Gastroesophageal sphincter (tissue), 4 donors: Measurements from ENCODE around the gene DUOX1. TPM values are rescaled to one million over a fixed set of nuclear protein-coding genes. Genes with fewer than 3 reads are reported as not detected.
"Not testable (repeated sequence)": the region's sequence is repeated elsewhere in the genome, so short reads cannot be mapped to it uniquely, and the experiment has no call there.

Source experiments
- ATAC-seq: fragments of 150-250 bp; one replicate; pipeline ENCODE4 v1.9.1; 2016; ENCODE audit warnings: mild to moderate bottlenecking, moderate library complexity
- H3K27ac ChIP-seq, 4 donors: fragments of 200-600 bp; sonication (generic) in 3 of 4; 1 replicate in 3 of 4; 2 replicates in 1 of 4; pipeline ENCODE4 v1.5.1; 2016 to 2019
- H3K27me3 ChIP-seq: fragments of 200-600 bp; sonication (generic); one replicate; pipeline ENCODE4 v1.5.1; 2019
- H3K36me3 ChIP-seq, 2 donors: fragments of 200-600 bp; sonication (generic); one replicate each; pipeline ENCODE4 v1.5.1; 2019; ENCODE audit warnings: control low read depth in 1 of 2
- H3K4me1 ChIP-seq, 3 donors: fragments of 200-600 bp; sonication (generic); 1 replicate in 2 of 3; 2 replicates in 1 of 3; pipeline ENCODE4 v1.5.1; 2016 to 2019; ENCODE audit warnings: control low read depth in 2 of 3
- H3K4me3 ChIP-seq, 2 donors: fragments of 200-600 bp; sonication (generic); one replicate each; pipeline ENCODE4 v1.5.1; 2019; ENCODE audit warnings: mild to moderate bottlenecking in 1 of 2, moderate library complexity in 1 of 2
- H3K9me3 ChIP-seq, 3 donors: fragments of 200-600 bp; sonication (generic); one replicate each; pipeline ENCODE4 v1.5.1; 2017 to 2019; ENCODE audit warnings: control low read depth in 2 of 3
- EP300 ChIP-seq: sonication (generic); formaldehyde crosslinking; IDR thresholded peaks from one replicate; pipeline ENCODE4 v1.6.1; 2017; ENCODE audit warnings: antibody characterized with exemption, mild to moderate bottlenecking
- POLR2A ChIP-seq, 2 donors: fragments of 450-650 bp; IDR thresholded peaks; one replicate each; pipeline ENCODE4 v1.6.1; 2017; ENCODE audit warnings: antibody characterized with exemption in 2 of 2, mild to moderate bottlenecking in 2 of 2, moderate library complexity in 1 of 2
- POLR2AphosphoS5 ChIP-seq: sonication (generic); formaldehyde crosslinking; IDR thresholded peaks from one replicate; pipeline ENCODE4 v1.6.1; 2017; ENCODE audit warnings: antibody characterized with exemption
- WGBS, 2 donors: methylation state at CpG; one replicate each; pipeline ENCODE4 v1.1.5; 2018; ENCODE audit warnings: low coverage in 1 of 2; 5-methylcytosine and 5-hydroxymethylcytosine counted together
- total RNA-seq, 4 donors: library from RNA; depleted of rRNA; stranded (reverse); fragments of >200 nt; gene quantifications; one replicate each; pipeline ENCODE4 v1.1.0, GENCODE V29; 2016
- TF ChIP-seq, protein P1 (sequence below), 4 experiments: fragments of 200-600 bp in 2 of 4; fragments of 450-650 bp in 2 of 4; sonication (generic) in 1 of 4; IDR thresholded peaks; one replicate each; pipeline ENCODE4 v1.5.1; 2017 to 2019; ENCODE audit warnings: antibody characterized with exemption in 4 of 4, mild to moderate bottlenecking in 2 of 4, moderate library complexity in 2 of 4

Gene DUOX1
- total RNA-seq, 4 donors from 2014 or later, result 0.08 to 2.7 (median 1.1) TPM

DNA sequence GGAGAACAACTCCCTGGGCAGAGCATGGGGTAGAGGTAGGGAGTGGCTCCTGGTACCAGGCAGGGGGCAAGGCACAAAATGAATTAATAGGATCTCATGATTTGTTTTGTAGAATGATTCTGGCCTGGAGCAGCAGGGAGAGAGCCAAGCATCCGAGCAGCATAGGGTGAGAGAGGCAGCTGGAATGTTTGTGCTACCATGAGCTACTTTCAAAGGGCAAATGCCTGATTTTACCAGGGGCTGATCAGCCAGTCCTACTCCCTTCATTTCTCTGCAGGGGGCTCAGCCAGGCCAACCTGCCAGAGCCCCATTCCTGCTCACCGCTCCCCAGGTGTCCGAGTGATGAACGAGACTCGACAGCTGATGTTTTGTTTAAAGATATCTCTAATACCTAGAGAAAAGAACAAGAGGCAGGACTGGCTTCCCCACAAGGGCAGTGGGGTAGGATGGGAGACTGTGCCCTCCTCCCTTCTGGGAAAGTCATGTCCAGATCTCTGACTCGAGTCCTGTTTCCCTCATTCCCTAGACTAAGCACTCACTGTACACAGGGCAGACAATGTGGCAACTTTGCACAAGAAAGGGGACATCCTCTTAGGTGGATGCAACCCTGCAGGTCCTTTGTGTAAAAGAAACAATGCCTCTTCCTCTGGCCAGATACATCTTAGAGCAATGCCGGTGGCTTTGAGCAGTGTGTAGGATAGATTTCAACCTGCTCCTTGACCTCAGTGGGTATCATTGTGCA, 28.7 kb upstream of the DUOX1 start:
- no peaks in the 10 kb centered on the region for H3K9me3 ChIP-seq
- no peak overlapping the region for H3K4me3 ChIP-seq
- 42 to 80% methylated on average over 1 to 4 of the region's 7 CpGs for WGBS, 2 donors
- no peaks in the 10 kb centered on the region for H3K4me1 ChIP-seq
- no peak overlapping the region for H3K27ac ChIP-seq
- ATAC-seq, result no peak
- H3K27me3 ChIP-seq, result peaks cover 10% of the 10 kb centered on the region
- H3K36me3 ChIP-seq, result no peaks in the 10 kb centered on the region
- TF ChIP-seq, protein P1, sequence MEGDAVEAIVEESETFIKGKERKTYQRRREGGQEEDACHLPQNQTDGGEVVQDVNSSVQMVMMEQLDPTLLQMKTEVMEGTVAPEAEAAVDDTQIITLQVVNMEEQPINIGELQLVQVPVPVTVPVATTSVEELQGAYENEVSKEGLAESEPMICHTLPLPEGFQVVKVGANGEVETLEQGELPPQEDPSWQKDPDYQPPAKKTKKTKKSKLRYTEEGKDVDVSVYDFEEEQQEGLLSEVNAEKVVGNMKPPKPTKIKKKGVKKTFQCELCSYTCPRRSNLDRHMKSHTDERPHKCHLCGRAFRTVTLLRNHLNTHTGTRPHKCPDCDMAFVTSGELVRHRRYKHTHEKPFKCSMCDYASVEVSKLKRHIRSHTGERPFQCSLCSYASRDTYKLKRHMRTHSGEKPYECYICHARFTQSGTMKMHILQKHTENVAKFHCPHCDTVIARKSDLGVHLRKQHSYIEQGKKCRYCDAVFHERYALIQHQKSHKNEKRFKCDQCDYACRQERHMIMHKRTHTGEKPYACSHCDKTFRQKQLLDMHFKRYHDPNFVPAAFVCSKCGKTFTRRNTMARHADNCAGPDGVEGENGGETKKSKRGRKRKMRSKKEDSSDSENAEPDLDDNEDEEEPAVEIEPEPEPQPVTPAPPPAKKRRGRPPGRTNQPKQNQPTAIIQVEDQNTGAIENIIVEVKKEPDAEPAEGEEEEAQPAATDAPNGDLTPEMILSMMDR (IDR thresholded peaks at IDR 0.05), result no peak
- TF ChIP-seq EP300 (no peak), POLR2A (IDR thresholded peaks at IDR 0.05) (no peak), POLR2AphosphoS5 (no peak)

DNA sequence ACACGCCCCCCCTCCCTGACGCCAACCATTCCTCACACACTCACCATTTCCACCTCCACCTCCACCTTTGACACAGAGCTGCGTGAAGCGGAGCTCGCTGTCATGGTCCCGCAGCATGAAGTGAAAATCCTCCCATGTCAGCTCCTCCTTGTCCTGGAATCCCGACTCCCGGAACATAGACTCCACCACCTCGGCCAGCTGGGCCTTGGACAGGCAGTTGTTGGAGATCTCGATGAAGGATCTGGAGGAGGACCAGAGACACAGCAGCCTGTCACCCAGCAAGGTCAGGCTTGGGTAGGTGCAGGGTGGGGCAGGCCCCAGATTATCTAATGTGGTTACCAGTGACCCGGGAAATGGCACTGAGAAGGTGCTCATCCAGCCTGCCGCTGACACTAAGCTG, 28.0 kb upstream of the DUOX1 start:
- no peak overlapping the region for H3K4me3 ChIP-seq
- TF ChIP-seq POLR2A (IDR thresholded peaks at IDR 0.05), result no peak
- TF ChIP-seq POLR2AphosphoS5, result no peak
- no peak for TF ChIP-seq EP300
- TF ChIP-seq, protein P1 (IDR thresholded peaks at IDR 0.05), result no peak
- H3K27ac ChIP-seq, result no peak overlapping the region
- H3K4me1 ChIP-seq, result no peaks in the 10 kb centered on the region
- H3K9me3 ChIP-seq, result no peaks in the 10 kb centered on the region
- H3K27me3 ChIP-seq, result peaks cover 11% of the 10 kb centered on the region
- ATAC-seq, result no peak
- 60 to 73% methylated on average over 1 to 7 of the region's 12 CpGs for WGBS, 2 donors
- H3K36me3 ChIP-seq, result no peaks in the 10 kb centered on the region

DNA sequence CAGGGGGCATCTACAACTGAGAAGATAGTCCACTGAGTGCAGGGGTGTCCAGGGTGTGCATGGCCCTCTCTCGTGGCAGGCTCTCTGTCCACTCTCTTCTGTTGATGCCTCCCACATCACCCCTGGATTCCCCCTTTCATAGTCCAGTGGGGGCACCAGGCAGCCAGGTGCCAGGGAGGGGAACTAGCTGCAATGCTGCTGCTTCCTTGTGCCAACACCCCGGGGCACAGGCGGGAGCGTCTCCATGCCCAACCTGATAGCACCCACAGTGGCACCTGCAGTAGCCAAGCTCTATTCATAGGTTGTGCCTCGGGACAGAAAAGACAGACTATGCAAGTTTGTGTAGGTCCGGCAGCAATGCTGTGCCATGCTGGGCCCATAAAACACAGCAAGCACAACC, 27.6 kb upstream of the DUOX1 start:
- Histone ChIP-seq H3K27ac (no peak overlapping the region), H3K4me3 (no peak overlapping the region), H3K27me3 (peaks cover 11% of the 10 kb centered on the region), H3K4me1 (no peaks in the 10 kb centered on the region), H3K36me3 (no peaks in the 10 kb centered on the region), H3K9me3 (no peaks in the 10 kb centered on the region)
- TF ChIP-seq POLR2A (IDR thresholded peaks at IDR 0.05) (no peak), POLR2AphosphoS5 (no peak), EP300 (no peak)
- no peak for ATAC-seq
- WGBS, 2 donors, result 67% methylated on average over 1 of the region's 6 CpGs; no CpG with 5 or more reads in 1 of the 2 donors

DNA sequence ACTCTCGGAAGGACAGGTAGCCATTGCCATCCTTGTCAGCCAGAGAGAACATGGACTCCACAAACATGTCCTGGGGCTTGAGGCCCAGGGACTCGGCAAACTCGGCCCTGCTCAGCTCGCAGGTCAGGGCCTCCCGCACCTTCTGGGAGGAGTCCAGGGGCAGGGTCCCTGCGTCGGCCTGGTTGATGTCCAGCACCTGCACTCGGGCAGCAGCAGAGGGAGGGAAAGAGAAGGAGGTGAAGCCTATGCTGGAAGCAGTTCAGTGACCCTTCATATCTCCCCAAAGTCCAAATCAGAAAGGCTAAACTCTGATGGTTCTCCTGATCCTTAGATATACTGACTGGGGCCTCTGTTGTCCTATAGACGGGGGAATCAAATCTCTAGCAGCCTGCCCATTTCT, 25.6 kb upstream of the DUOX1 start:
- not testable (repeated sequence) for H3K4me1 ChIP-seq, H3K4me3 ChIP-seq, H3K27ac ChIP-seq, H3K9me3 ChIP-seq, ATAC-seq, H3K36me3 ChIP-seq
- peaks cover 22% of the 10 kb centered on the region for H3K27me3 ChIP-seq
- 75 to 92% methylated on average over 1 to 2 of the region's 9 CpGs for WGBS, 2 donors

DNA sequence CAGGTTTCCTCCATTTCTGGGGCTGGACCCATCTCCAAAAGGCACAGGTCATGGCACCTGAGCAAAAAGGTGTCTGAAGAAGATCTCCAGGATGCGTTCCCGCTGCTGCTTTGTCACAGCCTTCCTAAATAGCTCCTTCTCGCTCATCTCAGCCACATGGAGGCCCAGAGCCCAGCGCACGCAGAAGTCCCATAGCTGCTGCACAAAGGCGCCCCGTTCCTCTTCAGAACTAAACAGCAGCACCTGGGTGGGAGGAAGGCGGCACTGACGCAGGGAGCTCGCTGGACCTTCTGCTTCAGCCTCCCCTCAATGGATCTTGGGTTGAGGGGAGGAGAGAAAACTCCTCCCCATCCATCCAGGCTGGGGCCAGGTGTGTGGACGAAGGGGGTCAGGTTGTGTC, 24.2 kb upstream of the DUOX1 start:
- Histone ChIP-seq H3K27me3 (peaks cover 36% of the 10 kb centered on the region), H3K36me3 (no peaks in the 10 kb centered on the region), H3K4me1 (no peaks in the 10 kb centered on the region), H3K4me3 (no peak overlapping the region), H3K9me3 (no peaks in the 10 kb centered on the region), H3K27ac (no peak overlapping the region)
- 88% methylated on average over 7 of the region's 11 CpGs; no CpG with 5 or more reads in 1 of the 2 donors for WGBS, 2 donors
- no peak for ATAC-seq
- no peak for TF ChIP-seq POLR2A (IDR thresholded peaks at IDR 0.05)
- TF ChIP-seq, protein P1 (IDR thresholded peaks at IDR 0.05), result no peak
- TF ChIP-seq POLR2AphosphoS5, result no peak
- TF ChIP-seq EP300, result no peak
